IMR-90 (cell line): ENCODE measurements around the gene UBA52. TPM values are rescaled to one million over a fixed set of nuclear protein-coding genes. Genes with fewer than 3 reads are reported as not detected.

Experiments
- ATAC-seq: fragments of 200-7000 bp; cut with Tn5 transposase; 2 replicates; pipeline ENCODE4 v1.9.1; 2020; ENCODE audit warnings: low read depth, mild to moderate bottlenecking, moderate library complexity
- BruUV-seq: library from RNA; stranded (reverse); fragments of 400-500 nt; replicated peaks from 2 replicates; lab custom pipeline; 2021; lab: Mats Ljungman, UMichigan
- CTCF ChIA-PET: fragments of 300-600 bp; formaldehyde crosslinking; extraction: SDS; loops from one replicate; lab custom pipeline; 2021; ENCODE audit warnings: antibody characterized with exemption; lab: Yijun Ruan, JAX
- POLR2A ChIA-PET: fragments of 300-600 bp; sonication (Branson Sonifier 250); formaldehyde crosslinking; loops from one replicate; lab custom pipeline; 2022; ENCODE audit warnings: antibody characterized with exemption; ENCODE audit not compliant: unreplicated experiment; lab: Charles Lee
- DNase-seq: peaks from one replicate; pipeline ENCODE4 v3.0.0; 2013
- H2AFZ ChIP-seq: replicated peaks from 2 replicates; pipeline ENCODE3; 2013; ENCODE audit warnings: low read length, mild to moderate bottlenecking; ENCODE audit not compliant: poor library complexity
- H2AK5ac ChIP-seq: 2 replicates; pipeline ENCODE4 v1.6.1; 2013; ENCODE audit warnings: low read depth, low read length, inconsistent platforms
- H2AK9ac ChIP-seq: replicated peaks from 2 replicates; pipeline ENCODE3; 2013; ENCODE audit warnings: mild to moderate bottlenecking, low read depth, low read length, moderate library complexity; ENCODE audit not compliant: poor library complexity
- H2BK120ac ChIP-seq: 2 replicates; pipeline ENCODE4 v1.6.1; 2013; ENCODE audit warnings: low read depth, low read length, inconsistent platforms
- H2BK15ac ChIP-seq: 3 replicates; pipeline ENCODE4 v1.6.1; 2013; ENCODE audit warnings: low read depth, low read length, inconsistent platforms
- H2BK20ac ChIP-seq: 2 replicates; pipeline ENCODE4 v1.6.1; 2013; ENCODE audit warnings: low read depth, mild to moderate bottlenecking, inconsistent platforms, low read length, moderate library complexity
- H2BK5ac ChIP-seq: 2 replicates; pipeline ENCODE4 v1.6.1; 2013; ENCODE audit warnings: mild to moderate bottlenecking, low read depth, low read length, inconsistent platforms; ENCODE audit not compliant: poor library complexity, severe bottlenecking
- H3K14ac ChIP-seq: replicated peaks from 2 replicates; pipeline ENCODE4 v1.6.1; 2013; ENCODE audit warnings: low read depth, low read length, inconsistent platforms
- H3K18ac ChIP-seq: 2 replicates; pipeline ENCODE4 v1.6.1; 2013; ENCODE audit warnings: low read depth, low read length, control low read depth
- H3K23ac ChIP-seq: 2 replicates; pipeline ENCODE4 v1.6.1; 2013; ENCODE audit warnings: low read depth, low read length, inconsistent platforms
- H3K27ac ChIP-seq: 2 replicates; pipeline ENCODE4 v1.5.1; 2013; ENCODE audit warnings: mild to moderate bottlenecking, control low read depth, low read length; ENCODE audit not compliant: insufficient read depth
- H3K27me3 ChIP-seq: 2 replicates; pipeline ENCODE4 v1.6.1; 2013; ENCODE audit warnings: low read length; ENCODE audit not compliant: control insufficient read depth, insufficient read depth
- H3K36me3 ChIP-seq: 2 replicates; pipeline ENCODE4 v1.6.1; 2013; ENCODE audit warnings: low read length, mixed read lengths; ENCODE audit not compliant: control insufficient read depth, insufficient read depth
- H3K4ac ChIP-seq: 2 replicates; pipeline ENCODE4 v1.6.1; 2013; ENCODE audit warnings: low read depth, low read length, inconsistent platforms
- H3K4me1 ChIP-seq: 2 replicates; pipeline ENCODE4 v1.6.1; 2013; ENCODE audit warnings: low read length, mixed read lengths; ENCODE audit not compliant: control insufficient read depth, insufficient read depth
- H3K4me2 ChIP-seq: 2 replicates; pipeline ENCODE4 v1.6.1; 2013; ENCODE audit warnings: low read depth, mild to moderate bottlenecking, control low read depth, low read length, moderate library complexity
- H3K4me3 ChIP-seq: 2 replicates; pipeline ENCODE4 v1.5.1; 2013; ENCODE audit warnings: low read depth, mild to moderate bottlenecking, control low read depth, low read length, moderate library complexity; ENCODE audit not compliant: insufficient read depth
- H3K56ac ChIP-seq: 2 replicates; pipeline ENCODE4 v1.6.1; 2013; ENCODE audit warnings: low read length, inconsistent platforms; ENCODE audit not compliant: insufficient read depth; ENCODE audit errors: extremely low read depth
- H3K79me1 ChIP-seq, 2 experiments: 2 replicates each; pipeline ENCODE4 v1.6.1; 2013; ENCODE audit warnings: low read length in 2 of 2, inconsistent platforms in 1 of 2, low read depth in 1 of 2
- H3K9ac ChIP-seq: 2 replicates; pipeline ENCODE4 v1.6.1; 2013; ENCODE audit warnings: low read depth, low read length, control low read depth
- H3K9me1 ChIP-seq: 2 replicates; pipeline ENCODE4 v1.6.1; 2013; ENCODE audit warnings: low read length, inconsistent platforms; ENCODE audit not compliant: insufficient read depth
- H3K9me3 ChIP-seq: 2 replicates; pipeline ENCODE4 v1.6.1; 2013; ENCODE audit warnings: low read length; ENCODE audit not compliant: control insufficient read depth, insufficient read depth
- H4K20me1 ChIP-seq: 2 replicates; pipeline ENCODE4 v1.6.1; 2013; ENCODE audit warnings: low read length, inconsistent platforms; ENCODE audit not compliant: insufficient read depth
- H4K5ac ChIP-seq: 2 replicates; pipeline ENCODE4 v1.6.1; 2013; ENCODE audit warnings: mild to moderate bottlenecking, low read depth, low read length, control low read depth
- H4K8ac ChIP-seq, 2 experiments: 2 replicates each; pipeline ENCODE4 v1.6.1; 2013; ENCODE audit warnings: low read depth in 2 of 2, low read length in 2 of 2, control low read depth in 1 of 2, inconsistent platforms in 1 of 2
- H4K91ac ChIP-seq: 2 replicates; pipeline ENCODE4 v1.6.1; 2013; ENCODE audit warnings: low read depth, low read length, inconsistent platforms; ENCODE audit not compliant: insufficient read depth
- NFE2L2 ChIP-seq: fragments of 150-350 bp; IDR thresholded peaks from 2 replicates; pipeline ENCODE4 v1.6.1; 2016; ENCODE audit warnings: low read depth, mild to moderate bottlenecking, low read length
- WGBS, 2 experiments: methylation state at CpG; one replicate each; pipeline versions ENCODE4 v1.1.5 to v1.1.7; 2013; ENCODE audit warnings: missing lambda C conversion rate in 2 of 2; ENCODE audit not compliant: insufficient read length in 1 of 2; ENCODE audit errors: extremely low coverage in 2 of 2; 5-methylcytosine and 5-hydroxymethylcytosine counted together
- dilution Hi-C: fragments of 300-500 bp; cut with HindIII; formaldehyde crosslinking; loops from one replicate; pipeline ENCODE4 v1.14.3; 2018; ENCODE audit warnings: low sequenced_read_pairs; ENCODE audit not compliant: unreplicated experiment
- in situ Hi-C: fragments of 300-500 bp; cut with MboI; formaldehyde crosslinking; loops from 3 replicates; pipeline ENCODE4 v1.14.3; 2019; ENCODE audit warnings: low sequenced_read_pairs, inconsistent platforms, mixed read lengths
- intact Hi-C: fragments of 100-400 bp; cut with micrococcal nuclease; formaldehyde crosslinking; loops from 2 replicates; pipeline ENCODE4 v1.10.0; 2022
- polyA plus RNA-seq, 3 experiments: library from polyadenylated mRNA; depleted of rRNA; stranded (reverse); fragments of >200 nt; gene quantifications; 2 replicates each; pipeline ENCODE4 v1.2.3, GENCODE V29; 2012; ENCODE audit warnings: low replicate concordance in 1 of 3
- total RNA-seq: library from RNA; depleted of rRNA; stranded (reverse); fragments of >200 nt; gene quantifications from 2 replicates; pipeline ENCODE4 v1.2.3, GENCODE V29; 2012

The UBA52 gene
- total and polyA plus RNA-seq, 2 of the 4 experiments (the other 2 are of a cell fraction), result 1,030 to 3,008 TPM

DNA sequence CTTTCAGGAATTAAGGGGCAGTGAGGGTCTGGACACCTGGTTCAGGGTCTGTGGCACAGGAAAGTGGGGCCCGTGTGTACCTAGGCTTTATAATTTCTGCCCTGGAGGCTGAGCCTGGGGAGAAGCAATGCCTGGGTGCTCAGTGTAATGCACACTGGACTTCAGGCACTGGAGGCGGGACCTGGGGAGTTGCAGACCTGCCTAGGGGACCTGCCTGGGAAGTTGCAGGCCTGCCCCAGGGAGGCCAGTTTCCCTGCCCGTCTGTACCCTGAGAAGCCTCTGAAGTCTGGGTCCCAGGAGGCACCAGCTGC lies 38.5 kb downstream of the UBA52 start:
- Histone ChIP-seq H2AK9ac (peak overlapping the region; percentile 81), H3K56ac (no peak overlapping the region), H4K5ac (no peak overlapping the region), H3K36me3 (no peaks in the 10 kb centered on the region), H2AK5ac (no peak overlapping the region; the same call in 1 of the 2 replicates), H2BK20ac (no peak overlapping the region), H3K79me1 (no peaks in the 10 kb centered on the region), H3K4me3 (no peak overlapping the region), H3K4ac (no peak overlapping the region), H3K18ac (no peak overlapping the region), H3K27ac (no peak overlapping the region), H3K27me3 (peaks cover 79% of the 10 kb centered on the region), H2BK15ac (no peak overlapping the region), H3K9me1 (no peaks in the 10 kb centered on the region), H4K8ac (no peak overlapping the region), H4K91ac (no peak overlapping the region), H4K20me1 (peaks cover 4% of the 10 kb centered on the region; the same call in 1 of the 2 replicates), H3K9ac (no peak overlapping the region), H3K23ac (no peak overlapping the region), H2BK120ac (no peak overlapping the region), H3K4me1 (peaks cover 11% of the 10 kb centered on the region; the same call in 1 of the 2 replicates), H3K9me3 (no peaks in the 10 kb centered on the region), H3K14ac (no peak overlapping the region), H2AFZ (no peak overlapping the region), H3K4me2 (no peak overlapping the region), H2BK5ac (no peak overlapping the region)
- BruUV-seq, result no TSS peak
- intact Hi-C loops (no loop called here), in situ Hi-C loops (no loop called here), dilution Hi-C loops (no loop called here)
- DNase-seq (no peak), ATAC-seq (no peak)
- TF ChIP-seq NFE2L2, result no peak
- ChIA-PET POLR2A (no interaction called here), CTCF (no interaction called here)
- 67% methylated on average over 1 of the region's 3 CpGs; no CpG with 5 or more reads in 1 of the 2 experiments for WGBS, 2 experiments
